SU-DHL-6 (cell line): ENCODE results near the gene SLC30A5.
"Not testable (repeated sequence)": the region's sequence is repeated elsewhere in the genome, so short reads cannot be mapped to it uniquely, and the experiment has no call there.

Experiments used
- H2AFZ ChIP-seq: fragments of 200-600 bp; sonication (generic); 2 replicates; pipeline ENCODE4 v1.6.1; 2014; ENCODE audit warnings: low read depth, mild to moderate bottlenecking, moderate library complexity, mixed read lengths, antibody characterized with exemption, low read length; ENCODE audit not compliant: severe bottlenecking
- H3F3A ChIP-seq: fragments of 200-600 bp; shearing (Covaris generic); 2 replicates; pipeline ENCODE4 v1.6.0; 2016; ENCODE audit warnings: antibody characterized with exemption, mild to moderate bottlenecking; ENCODE audit not compliant: insufficient read depth
- H3K27ac ChIP-seq: fragments of 200-600 bp; sonication (generic); 2 replicates; pipeline ENCODE4 v1.5.1; 2016; ENCODE audit warnings: low read depth, mild to moderate bottlenecking, low read length, moderate library complexity, mixed read lengths
- H3K27me3 ChIP-seq: fragments of 200-600 bp; sonication (generic), shearing (Covaris generic); 2 replicates; pipeline ENCODE4 v1.6.0; 2014; ENCODE audit warnings: mild to moderate bottlenecking, low read length
- H3K36me3 ChIP-seq: fragments of 200-600 bp; sonication (generic); 2 replicates; pipeline ENCODE4 v1.6.1; 2014; ENCODE audit warnings: mild to moderate bottlenecking, low read length, mixed read lengths
- H3K4me2 ChIP-seq: fragments of 300-600, 200-600 bp; shearing (Covaris generic), sonication (generic); 2 replicates; pipeline ENCODE4 v1.6.0; 2014; ENCODE audit warnings: low read length, low read depth, mild to moderate bottlenecking; ENCODE audit not compliant: poor library complexity, severe bottlenecking
- H3K4me3 ChIP-seq: fragments of 200-600 bp; sonication (generic); 2 replicates; pipeline ENCODE4 v1.5.1; 2014; ENCODE audit warnings: antibody characterized with exemption, low read length, mild to moderate bottlenecking, mixed read lengths; ENCODE audit not compliant: insufficient read depth, poor library complexity, severe bottlenecking
- H3K79me2 ChIP-seq: fragments of 200-600 bp; sonication (generic); 2 replicates; pipeline ENCODE4 v1.6.1; 2014; ENCODE audit warnings: mild to moderate bottlenecking, low read length, moderate library complexity; ENCODE audit not compliant: insufficient read depth
- H3K9ac ChIP-seq: fragments of 200-600 bp; sonication (generic); 2 replicates; pipeline ENCODE4 v1.7.0; 2014; ENCODE audit warnings: mild to moderate bottlenecking, low read length
- H3K9me2 ChIP-seq: fragments of 200-600 bp; sonication (generic); replicated peaks from 2 replicates; pipeline ENCODE4 v1.6.1; 2014; ENCODE audit warnings: low read length; ENCODE audit not compliant: insufficient read depth
- H3K9me3 ChIP-seq: fragments of 200-600 bp; sonication (generic); 2 replicates; pipeline ENCODE4 v1.6.1; 2014; ENCODE audit warnings: low read length, mixed read lengths; ENCODE audit not compliant: insufficient read depth
- H4K20me1 ChIP-seq: fragments of 200-600 bp; sonication (generic); 2 replicates; pipeline ENCODE4 v1.6.1; 2014; ENCODE audit warnings: low read depth, mild to moderate bottlenecking, antibody characterized with exemption, low read length, moderate library complexity, mixed read lengths
- EZH2phosphoT487 ChIP-seq: fragments of 200-600 bp; sonication (generic), shearing (Covaris generic); conservative IDR thresholded peaks from 2 replicates; pipeline ENCODE4 v1.6.1; 2018; ENCODE audit warnings: mild to moderate bottlenecking, antibody characterized with exemption, low read length, moderate library complexity, mixed read lengths
- TF ChIP-seq, protein P1 (sequence below): fragments of 200-600 bp; sonication (generic); IDR thresholded peaks from one replicate; pipeline ENCODE4 v1.5.1; 2017; ENCODE audit warnings: antibody characterized with exemption, mild to moderate bottlenecking, low read length, moderate library complexity; ENCODE audit not compliant: insufficient read depth, poor library complexity, severe bottlenecking

SLC30A5 gene

DNA sequence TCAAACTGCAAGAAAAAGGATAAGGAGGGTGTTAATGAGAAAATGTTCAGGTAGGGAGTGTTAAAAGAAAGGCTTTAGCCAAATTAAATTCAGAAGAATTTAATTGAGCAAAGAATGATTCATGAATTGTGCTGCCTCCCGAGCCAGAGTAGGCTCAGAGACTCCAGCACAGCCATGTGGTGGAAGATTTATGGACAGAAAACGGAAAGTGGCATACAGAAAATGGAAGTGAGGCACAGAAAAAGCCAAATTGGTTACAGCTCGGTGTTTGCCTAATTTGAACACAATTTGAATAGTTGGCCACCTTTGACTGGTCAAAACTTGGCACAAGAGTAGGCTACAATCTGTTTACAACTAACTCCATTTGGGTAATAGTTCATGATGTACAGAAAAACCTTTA, 9.6 kb upstream of the SLC30A5 start:
- Histone ChIP-seq H3K4me2 (no peak overlapping the region), H3K36me3 (no peaks in the 10 kb centered on the region), H3K79me2 (no peaks in the 10 kb centered on the region), H3K27me3 (no peaks in the 10 kb centered on the region), H3K9ac (no peak overlapping the region), H3K4me3 (no peak overlapping the region), H2AFZ (no peak overlapping the region), H3F3A (no peaks in the 10 kb centered on the region), H3K27ac (no peak overlapping the region), H3K9me3 (no peaks in the 10 kb centered on the region), H4K20me1 (no peaks in the 10 kb centered on the region), H3K9me2 (no peaks in the 10 kb centered on the region)
- TF ChIP-seq, protein P1, sequence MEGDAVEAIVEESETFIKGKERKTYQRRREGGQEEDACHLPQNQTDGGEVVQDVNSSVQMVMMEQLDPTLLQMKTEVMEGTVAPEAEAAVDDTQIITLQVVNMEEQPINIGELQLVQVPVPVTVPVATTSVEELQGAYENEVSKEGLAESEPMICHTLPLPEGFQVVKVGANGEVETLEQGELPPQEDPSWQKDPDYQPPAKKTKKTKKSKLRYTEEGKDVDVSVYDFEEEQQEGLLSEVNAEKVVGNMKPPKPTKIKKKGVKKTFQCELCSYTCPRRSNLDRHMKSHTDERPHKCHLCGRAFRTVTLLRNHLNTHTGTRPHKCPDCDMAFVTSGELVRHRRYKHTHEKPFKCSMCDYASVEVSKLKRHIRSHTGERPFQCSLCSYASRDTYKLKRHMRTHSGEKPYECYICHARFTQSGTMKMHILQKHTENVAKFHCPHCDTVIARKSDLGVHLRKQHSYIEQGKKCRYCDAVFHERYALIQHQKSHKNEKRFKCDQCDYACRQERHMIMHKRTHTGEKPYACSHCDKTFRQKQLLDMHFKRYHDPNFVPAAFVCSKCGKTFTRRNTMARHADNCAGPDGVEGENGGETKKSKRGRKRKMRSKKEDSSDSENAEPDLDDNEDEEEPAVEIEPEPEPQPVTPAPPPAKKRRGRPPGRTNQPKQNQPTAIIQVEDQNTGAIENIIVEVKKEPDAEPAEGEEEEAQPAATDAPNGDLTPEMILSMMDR, result no peak
- no peak for TF ChIP-seq EZH2phosphoT487

DNA sequence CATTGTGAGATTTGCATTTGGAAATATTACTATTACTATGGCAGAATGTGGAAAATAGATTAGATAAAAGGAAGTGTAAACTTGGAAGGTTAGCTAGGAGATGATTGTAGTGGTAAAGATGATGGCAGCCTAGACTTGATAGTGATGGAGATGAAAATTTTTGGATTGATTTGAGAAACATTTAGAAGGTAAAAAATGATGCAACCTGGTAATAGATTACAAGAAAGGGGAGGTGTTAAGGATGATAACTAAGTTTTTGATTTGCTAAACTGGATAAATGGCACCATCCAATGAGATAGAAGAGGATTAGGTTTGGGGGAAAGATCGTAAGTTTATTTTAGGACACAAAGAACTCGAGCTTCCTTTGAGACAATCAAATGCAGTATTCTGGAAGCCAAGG, 8.9 kb upstream of the SLC30A5 start:
- Histone ChIP-seq H3F3A (no peaks in the 10 kb centered on the region), H3K9ac (no peak overlapping the region), H3K9me2 (no peaks in the 10 kb centered on the region), H2AFZ (no peak overlapping the region), H3K4me2 (no peak overlapping the region), H4K20me1 (no peaks in the 10 kb centered on the region), H3K27me3 (no peaks in the 10 kb centered on the region), H3K4me3 (no peak overlapping the region), H3K36me3 (no peaks in the 10 kb centered on the region), H3K27ac (no peak overlapping the region), H3K9me3 (no peaks in the 10 kb centered on the region), H3K79me2 (no peaks in the 10 kb centered on the region)
- no peak for TF ChIP-seq EZH2phosphoT487
- TF ChIP-seq, protein P1, result no peak

DNA sequence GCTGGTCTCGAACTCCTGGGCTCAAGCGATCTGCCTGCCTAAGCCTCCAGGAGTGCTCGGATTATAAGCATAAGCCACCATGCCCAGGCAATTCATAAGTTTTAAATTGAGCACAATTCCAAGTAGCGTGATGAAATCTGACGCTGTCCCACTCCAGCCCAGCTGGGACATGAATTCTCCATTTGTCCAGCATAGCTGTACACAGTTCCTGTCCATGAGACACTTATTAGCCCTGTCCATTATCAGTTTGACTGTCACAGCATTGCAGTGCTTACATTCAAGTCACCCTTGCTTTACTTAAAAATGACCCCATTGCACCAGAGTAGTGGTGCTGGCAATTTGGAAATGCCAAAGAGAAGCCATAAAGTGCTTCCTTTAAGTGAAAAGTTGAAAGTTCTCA, 7.6 kb upstream of the SLC30A5 start:
- TF ChIP-seq EZH2phosphoT487, result no peak
- TF ChIP-seq, protein P1, result no peak
- H3F3A ChIP-seq, result no peaks in the 10 kb centered on the region
- H2AFZ ChIP-seq, result no peak overlapping the region
- no peaks in the 10 kb centered on the region for H3K27me3 ChIP-seq
- H3K4me2 ChIP-seq, result no peak overlapping the region
- H3K27ac ChIP-seq, result no peak overlapping the region
- H3K36me3 ChIP-seq, result no peaks in the 10 kb centered on the region
- H3K4me3 ChIP-seq, result no peak overlapping the region
- H3K79me2 ChIP-seq, result no peaks in the 10 kb centered on the region
- no peaks in the 10 kb centered on the region for H3K9me2 ChIP-seq
- no peaks in the 10 kb centered on the region for H3K9me3 ChIP-seq
- no peaks in the 10 kb centered on the region for H4K20me1 ChIP-seq
- no peak overlapping the region for H3K9ac ChIP-seq

DNA sequence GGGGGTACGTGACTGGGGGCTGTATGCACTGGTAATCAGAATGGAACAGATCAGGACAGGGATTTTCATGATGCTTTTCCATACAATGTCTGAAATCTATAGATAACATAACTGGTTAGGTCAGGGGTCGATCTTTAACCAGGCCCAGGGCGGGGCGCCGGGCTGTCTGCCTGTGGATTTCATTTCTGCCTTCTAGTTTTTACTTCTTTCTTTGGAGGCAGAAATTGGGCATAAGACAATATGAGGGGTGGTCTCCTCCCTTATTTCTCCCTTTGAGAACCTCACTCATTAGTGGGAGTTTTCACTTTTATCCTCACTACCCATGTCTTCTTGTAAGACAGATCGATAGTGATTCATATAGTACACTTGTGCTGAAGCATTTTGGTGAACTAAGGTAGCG, 5.8 kb upstream of the SLC30A5 start:
- not testable (repeated sequence) for H3K9me3 ChIP-seq, H3K27ac ChIP-seq, H4K20me1 ChIP-seq, H2AFZ ChIP-seq, H3K27me3 ChIP-seq, H3K4me2 ChIP-seq, H3K9me2 ChIP-seq, H3K9ac ChIP-seq, H3K36me3 ChIP-seq, H3K79me2 ChIP-seq, H3K4me3 ChIP-seq, H3F3A ChIP-seq
